Motor neuron (in vitro differentiated cells): ENCODE results near the gene C3orf20. TPM values are rescaled to one million over a fixed set of nuclear protein-coding genes. Genes with fewer than 3 reads are reported as not detected.
A peak's percentile ranks its signal among the peaks of the same experiment; 100 is the strongest.

Experiments
- ATAC-seq, 8 experiments: fragments of 200-7000 bp; cut with Tn5 transposase; replicated peaks in 6 of 8; 2 replicates each; pipeline ENCODE4 v1.8.0; 2021; ENCODE audit warnings: mild to moderate bottlenecking in 8 of 8, moderate library complexity in 8 of 8
- H3K27ac ChIP-seq, 2 donors: fragments of 250-450 bp; sonication (Bioruptor Pico); 2 replicates each; pipeline ENCODE4 v1.9.0; 2021; ENCODE audit warnings: antibody characterized with exemption in 2 of 2, mild to moderate bottlenecking in 2 of 2, moderate library complexity in 1 of 2
- H3K4me1 ChIP-seq, 2 donors: fragments of 250-450 bp; sonication (Bioruptor Pico); replicated peaks in 1 of 2; 2 replicates each; pipeline ENCODE4 v1.6.1; 2021; ENCODE audit warnings: antibody characterized with exemption in 2 of 2, mild to moderate bottlenecking in 2 of 2, moderate library complexity in 1 of 2
- H3K4me3 ChIP-seq, 5 donors: fragments of 250-450 bp; sonication (Bioruptor Pico); 2 replicates each; pipeline ENCODE4 v1.9.0; 2021; ENCODE audit warnings: antibody characterized with exemption in 5 of 5, mild to moderate bottlenecking in 5 of 5, moderate library complexity in 4 of 5
- WGBS, 10 experiments: fragments of 450-650 bp; shearing (Covaris generic); methylation state at CpG; one replicate each; pipeline ENCODE4 v1.0.0; 2022; 5-methylcytosine and 5-hydroxymethylcytosine counted together
- in situ Hi-C, 9 experiments: fragments of 400-800 bp; cut with MboI; loops; one replicate each; pipeline ENCODE4 v1.15.0; 2021; ENCODE audit warnings: low sequenced_read_pairs in 9 of 9, low pct_unique_long_range_greater_than_20kb in 2 of 9; ENCODE audit not compliant: unreplicated experiment in 9 of 9
- total RNA-seq, 8 experiments: library from RNA; unstranded; fragments of 300-600 nt; gene quantifications; 2 replicates each; pipeline versions ENCODE4 v1.2.3 to v1.2.4, GENCODE V29; 2022

The C3orf20 gene
- total RNA-seq, 8 experiments from 2014 or later = 0.09 to 0.43 (median 0.21) TPM; not detected in 3

GRCh38 chr3:14780927-14781507, 106.1 kb downstream of the C3orf20 start:
- no peak overlapping the region for H3K27ac ChIP-seq
- no peak overlapping the region for H3K4me3 ChIP-seq
- peaks cover 5 to 10% of the 10 kb centered on the region in 2 donors for H3K4me1 ChIP-seq
- ATAC-seq = peak in 5 of 8 experiments; percentile 9 to 68 (median 36)
- WGBS, 10 experiments = 11 to 78% (median 45%) methylated on average over 1 to 12 of the region's 12 CpGs
- in situ Hi-C loops = loop anchor here in 5 of 9 experiments (10.0 to 25.0 kb wide), 2 partner anchors 106 to 131 kb away; partner anchors contain the start of gene C3orf20 (in 1 of the 5)

GRCh38 chr3:14783480-14784086, 108.6 kb downstream of the C3orf20 start:
- H3K4me1 ChIP-seq = peaks cover 8 to 13% of the 10 kb centered on the region in 2 donors
- in situ Hi-C loops = loop anchor here in 5 of 9 experiments (10.0 to 25.0 kb wide), 2 partner anchors 109 to 129 kb away; partner anchors contain the start of gene C3orf20 (in 1 of the 5)
- ATAC-seq = no peak
- WGBS, 10 experiments = 0 to 100% (median 20%) methylated on average over 1 of the region's 2 CpGs; no CpG with 5 or more reads in 3 of the 10 experiments
- H3K4me3 ChIP-seq = no peak overlapping the region
- H3K27ac ChIP-seq = no peak overlapping the region

GRCh38 chr3:14784087-14784681, 109.2 kb downstream of the C3orf20 start:
- in situ Hi-C loops = loop anchor here in 5 of 9 experiments (10.0 to 25.0 kb wide), 2 partner anchors 109 to 128 kb away; partner anchors contain the start of gene C3orf20 (in 1 of the 5)
- peaks cover 8 to 13% of the 10 kb centered on the region in 2 donors for H3K4me1 ChIP-seq
- WGBS, 10 experiments = 0 to 100% (median 44%) methylated on average over 1 to 4 of the region's 8 CpGs; no CpG with 5 or more reads in 2 of the 10 experiments
- peak; percentile 81 to 94 (median 92) for ATAC-seq
- H3K27ac ChIP-seq = peak overlapping the region; percentile 63 to 67
- H3K4me3 ChIP-seq = no peak overlapping the region

GRCh38 chr3:14785207-14786155, 110.5 kb downstream of the C3orf20 start:
- peak in 2 of 8 experiments; percentile 13 to 18 for ATAC-seq
- Histone ChIP-seq H3K27ac (no peak overlapping the region), H3K4me1 (peaks cover 8 to 13% of the 10 kb centered on the region in 2 donors), H3K4me3 (no peak overlapping the region)
- in situ Hi-C loops = loop anchor here in 5 of 9 experiments (10.0 to 25.0 kb wide), 2 partner anchors 111 to 127 kb away; partner anchors contain the start of gene C3orf20 (in 1 of the 5)
- 28 to 89% (median 86%) methylated on average over 3 to 11 of the region's 20 CpGs; no CpG with 5 or more reads in 4 of the 10 experiments for WGBS, 10 experiments

GRCh38 chr3:14786369-14786768, 111.4 kb downstream of the C3orf20 start:
- Histone ChIP-seq H3K4me3 (no peak overlapping the region), H3K27ac (no peak overlapping the region), H3K4me1 (peaks cover 8 to 14% of the 10 kb centered on the region in 2 donors)
- in situ Hi-C loops = loop anchor here in 5 of 9 experiments (10.0 to 25.0 kb wide), 2 partner anchors 112 to 126 kb away; partner anchors contain the start of gene C3orf20 (in 1 of the 5)
- 80 to 100% (median 97%) methylated on average over 1 to 3 of the region's 3 CpGs; no CpG with 5 or more reads in 4 of the 10 experiments for WGBS, 10 experiments
- no peak for ATAC-seq

- no peak overlapping the region for H3K27ac ChIP-seq
- no peak overlapping the region for H3K4me3 ChIP-seq
- 33 to 82% (median 64%) methylated on average over 1 to 5 of the region's 7 CpGs; no CpG with 5 or more reads in 3 of the 10 experiments for WGBS, 10 experiments
- H3K4me1 ChIP-seq = peaks cover 8 to 15% of the 10 kb centered on the region in 2 donors
- in situ Hi-C loops = loop anchor here in 5 of 9 experiments (10.0 to 25.0 kb wide), 2 partner anchors 113 to 125 kb away; partner anchors contain the start of gene C3orf20 (in 1 of the 5)
- no peak for ATAC-seq
These were observed 112.7 kb downstream of the C3orf20 start for GRCh38 chr3:14787630-14788029.

GRCh38 chr3:14788644-14789043, 113.7 kb downstream of the C3orf20 start:
- ATAC-seq = no peak
- 51 to 100% (median 89%) methylated on average over 1 to 6 of the region's 7 CpGs; no CpG with 5 or more reads in 2 of the 10 experiments for WGBS, 10 experiments
- in situ Hi-C loops = loop anchor here in 5 of 9 experiments (10.0 to 25.0 kb wide), 2 partner anchors 114 to 124 kb away; partner anchors contain the start of gene C3orf20 (in 1 of the 5)
- Histone ChIP-seq H3K4me3 (no peak overlapping the region), H3K27ac (no peak overlapping the region), H3K4me1 (peaks cover 8 to 13% of the 10 kb centered on the region in 2 donors)

- Histone ChIP-seq H3K4me3 (no peak overlapping the region), H3K4me1 (peaks cover 5 to 10% of the 10 kb centered on the region in 2 donors), H3K27ac (no peak overlapping the region)
- in situ Hi-C loops = loop anchor here in 5 of 9 experiments (10.0 to 25.0 kb wide), 2 partner anchors 114 to 123 kb away; partner anchors contain the start of gene C3orf20 (in 1 of the 5)
- ATAC-seq = no peak
- 50 to 100% (median 100%) methylated on average over 1 to 2 of the region's 5 CpGs; no CpG with 5 or more reads in 6 of the 10 experiments for WGBS, 10 experiments
These were observed 114.3 kb downstream of the C3orf20 start for GRCh38 chr3:14789221-14789620.

- in situ Hi-C loops = loop anchor here in 5 of 9 experiments (10.0 to 25.0 kb wide), 3 partner anchors 115 to 125 kb away; partner anchors contain the start of gene C3orf20 (in 1 of the 5)
- WGBS, 10 experiments = 20 to 100% (median 61%) methylated on average over 1 to 8 of the region's 10 CpGs; no CpG with 5 or more reads in 2 of the 10 experiments
- ATAC-seq = no peak
These were observed 114.8 kb downstream of the C3orf20 start for GRCh38 chr3:14789640-14790285.

GRCh38 chr3:14791343-14791945, 116.5 kb downstream of the C3orf20 start:
- ATAC-seq = peak; percentile 57 to 91 (median 78)
- WGBS, 10 experiments = 0 to 16% (median 0%) methylated on average over 1 to 7 of the region's 15 CpGs; no CpG with 5 or more reads in 3 of the 10 experiments
- in situ Hi-C loops = loop anchor here in 5 of 9 experiments (10.0 to 25.0 kb wide), 2 partner anchors 121 to 123 kb away; no protein-coding TSS in a partner anchor
- H3K4me3 ChIP-seq = no peak overlapping the region
- H3K27ac ChIP-seq = no peak overlapping the region
- peaks cover 7 to 11% of the 10 kb centered on the region in 2 donors for H3K4me1 ChIP-seq

More at GRCh38 chr3:14789640-14790285, 114.8 kb downstream of the C3orf20 start:
- peaks cover 3 to 5% of the 10 kb centered on the region in 2 donors for H3K4me1 ChIP-seq
- H3K4me3 ChIP-seq = no peak overlapping the region
- H3K27ac ChIP-seq = no peak overlapping the region
